GM21447 (cell line): ENCODE results near the gene MT1F.
A peak's percentile ranks its signal among the peaks of the same experiment; 100 is the strongest.

ENCODE experiments used
- ATAC-seq: cut with Tn5 transposase; IDR thresholded peaks from one replicate; pipeline ENCODE4 v1.9.1; 2021; ENCODE audit not compliant: unreplicated experiment

Gene MT1F

DNA sequence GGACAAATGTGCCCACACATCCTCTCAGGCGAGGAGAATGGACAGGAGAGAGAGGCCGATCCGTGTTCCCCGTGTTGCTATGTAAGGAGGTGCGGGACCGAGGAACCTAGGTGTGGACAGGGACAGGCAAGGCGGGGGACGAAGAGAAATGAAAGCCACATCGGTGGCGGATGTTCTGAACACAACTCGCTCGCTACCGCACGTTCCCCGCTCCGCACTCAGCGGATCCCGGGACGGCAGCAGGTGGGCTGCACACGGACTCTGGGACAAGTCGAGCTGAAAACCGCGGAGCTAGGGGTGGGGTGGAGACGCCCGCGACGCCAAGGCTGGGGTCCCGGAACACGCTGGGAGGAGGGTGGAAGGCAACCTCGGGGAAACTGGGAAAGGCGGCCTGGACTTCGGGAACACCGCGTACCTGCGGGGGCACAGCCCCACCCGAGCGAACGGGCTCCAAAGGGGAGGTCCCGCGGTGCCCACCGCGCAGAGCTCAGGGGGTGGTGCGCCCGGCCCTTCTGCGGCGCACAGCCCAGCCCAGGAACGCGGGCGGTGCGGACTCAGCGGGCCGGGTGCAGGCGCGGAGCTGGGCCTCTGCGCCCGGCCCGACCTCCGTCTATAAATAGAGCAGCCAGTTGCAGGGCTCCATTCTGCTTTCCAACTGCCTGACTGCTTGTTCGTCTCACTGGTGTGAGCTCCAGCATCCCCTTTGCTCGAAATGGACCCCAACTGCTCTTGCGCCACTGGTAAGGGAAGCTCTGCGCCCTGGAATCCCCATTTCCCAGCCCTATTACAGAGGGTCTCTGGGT is 32.4 kb upstream of the MT1F start, which contains the start of gene MT1E:
Gene MT1E (plus strand): TSS at position 642 of the 803 bp plus-strand sequence. CDS start 71 bp downstream, at position 713.
- no peak for ATAC-seq

DNA sequence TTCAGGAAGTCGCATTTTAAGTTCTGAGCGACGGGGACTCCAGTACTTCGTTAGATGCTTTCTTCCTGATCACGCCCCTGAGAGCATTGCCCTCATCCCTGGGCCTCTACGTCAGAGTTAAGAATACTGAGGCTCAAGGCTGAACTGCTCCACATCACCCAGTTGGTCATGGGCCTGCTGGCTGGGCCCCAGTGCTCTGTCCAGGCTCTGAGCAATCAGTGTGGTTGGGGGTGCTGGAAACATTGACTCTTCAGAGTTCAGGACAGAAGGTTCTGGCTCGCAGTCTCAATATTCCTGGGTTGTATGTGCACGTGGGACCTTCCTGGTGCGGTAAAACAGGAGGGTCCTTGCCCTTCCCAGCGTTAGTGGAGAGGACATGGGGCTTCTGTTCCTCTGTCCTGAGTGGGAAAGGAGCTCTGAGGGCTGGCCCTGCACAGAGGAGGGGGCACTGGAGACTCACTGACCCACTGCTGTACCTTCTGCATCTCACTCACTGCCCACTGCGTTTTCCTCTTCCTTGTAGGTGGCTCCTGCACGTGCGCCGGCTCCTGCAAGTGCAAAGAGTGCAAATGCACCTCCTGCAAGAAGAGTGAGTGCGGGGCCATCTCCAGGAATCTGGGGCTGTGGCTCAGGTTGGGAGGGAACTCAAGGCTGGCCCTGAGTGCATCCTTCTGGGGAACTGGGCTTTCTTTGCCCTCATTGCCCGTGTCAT is 31.7 kb upstream of the MT1F start:
- ATAC-seq, result no peak

DNA sequence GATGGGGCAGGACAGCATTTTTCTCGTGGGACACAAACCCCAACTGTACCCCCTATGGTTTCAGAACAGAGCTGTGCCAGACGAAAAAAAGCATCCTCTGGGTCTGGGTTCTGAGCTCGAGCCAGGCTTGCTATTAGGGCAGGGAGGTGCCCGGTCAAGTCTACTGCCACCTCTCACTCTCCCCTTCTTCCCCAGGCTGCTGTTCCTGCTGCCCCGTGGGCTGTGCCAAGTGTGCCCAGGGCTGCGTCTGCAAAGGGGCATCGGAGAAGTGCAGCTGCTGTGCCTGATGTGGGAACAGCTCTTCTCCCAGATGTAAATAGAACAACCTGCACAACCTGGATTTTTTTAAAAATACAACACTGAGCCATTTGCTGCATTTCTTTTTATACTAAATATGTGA is 31.1 kb upstream of the MT1F start:
- no peak for ATAC-seq

DNA sequence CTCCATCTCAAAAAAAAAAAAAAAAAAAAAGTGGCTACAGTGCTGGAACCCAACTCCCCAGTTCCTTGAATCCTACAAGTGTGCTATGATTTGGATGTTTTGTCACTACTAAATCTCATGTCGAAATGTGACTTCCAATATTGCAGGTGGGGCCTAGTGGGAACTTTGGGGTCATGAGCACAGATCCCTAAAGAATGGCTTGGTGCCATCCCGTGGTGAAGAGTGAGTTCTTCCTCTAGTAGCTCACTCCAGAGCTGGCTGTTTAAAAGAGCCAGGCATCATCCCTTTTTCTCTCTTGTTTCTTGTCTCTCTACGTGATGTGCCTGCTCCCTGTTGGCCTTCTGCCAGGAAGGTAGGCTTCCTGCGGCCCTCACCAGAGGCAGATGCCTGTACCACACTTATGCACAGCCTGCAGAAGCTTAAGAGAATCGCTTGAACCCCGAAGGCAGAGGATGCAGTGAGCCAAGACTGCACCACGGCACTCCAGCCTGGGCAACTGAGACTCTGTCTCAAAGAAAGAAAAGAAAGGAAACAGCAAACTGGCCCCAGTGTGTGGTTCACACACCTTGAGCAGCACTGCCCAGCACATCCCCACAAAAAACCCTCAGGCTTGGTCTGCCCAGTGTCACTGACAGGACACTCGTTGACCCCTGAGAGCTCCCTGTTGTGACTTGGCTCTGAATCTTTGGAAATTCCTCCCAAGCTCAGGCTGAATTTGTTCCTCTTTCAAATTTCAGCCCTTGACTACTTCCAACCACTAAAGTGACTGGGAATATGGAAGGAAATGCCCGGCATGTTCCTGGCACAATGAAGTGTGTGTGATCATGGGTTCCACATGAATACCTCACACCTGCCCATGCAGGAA is 29.0 kb upstream of the MT1F start:
- ATAC-seq, result no peak

DNA sequence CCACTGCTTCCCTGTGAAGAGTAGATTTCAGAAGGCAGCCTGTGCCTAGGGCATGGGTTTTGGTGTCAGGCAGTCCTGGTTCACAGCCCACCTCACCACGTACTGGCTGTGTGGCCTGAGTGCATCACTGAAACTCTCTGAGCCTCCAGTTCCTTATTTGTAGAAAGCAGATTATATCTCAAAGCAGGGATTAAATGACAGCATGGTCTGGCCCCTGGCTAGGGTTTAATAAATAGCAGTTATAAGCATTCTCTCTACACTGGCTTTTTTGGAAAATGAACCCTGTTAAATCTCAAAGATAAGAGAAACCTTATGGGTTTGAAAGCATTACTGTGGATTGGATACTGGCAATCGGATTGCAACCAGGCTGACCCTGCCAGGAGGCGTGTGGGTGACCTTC is 28.2 kb upstream of the MT1F start:
- ATAC-seq, result no peak

DNA sequence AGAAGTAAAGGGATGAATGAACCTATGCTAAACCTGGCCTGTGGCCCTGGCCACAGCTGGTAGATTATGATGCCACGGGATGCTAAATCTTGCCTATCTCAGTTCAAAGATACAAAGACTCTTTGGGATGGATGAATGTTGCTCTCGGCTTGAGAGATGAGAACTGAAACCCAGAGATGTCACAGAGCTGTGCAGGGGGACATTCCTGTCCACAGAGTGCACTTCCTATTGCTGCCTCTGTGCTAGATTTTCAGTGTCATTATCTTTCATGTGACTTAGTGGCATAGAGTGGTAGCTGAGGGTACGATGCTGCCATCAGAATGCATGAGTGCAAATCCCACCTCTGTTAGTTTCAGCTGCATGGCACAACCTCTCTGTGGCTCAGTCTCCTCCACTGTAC is 27.6 kb upstream of the MT1F start:
- ATAC-seq, result peak; percentile 82

DNA sequence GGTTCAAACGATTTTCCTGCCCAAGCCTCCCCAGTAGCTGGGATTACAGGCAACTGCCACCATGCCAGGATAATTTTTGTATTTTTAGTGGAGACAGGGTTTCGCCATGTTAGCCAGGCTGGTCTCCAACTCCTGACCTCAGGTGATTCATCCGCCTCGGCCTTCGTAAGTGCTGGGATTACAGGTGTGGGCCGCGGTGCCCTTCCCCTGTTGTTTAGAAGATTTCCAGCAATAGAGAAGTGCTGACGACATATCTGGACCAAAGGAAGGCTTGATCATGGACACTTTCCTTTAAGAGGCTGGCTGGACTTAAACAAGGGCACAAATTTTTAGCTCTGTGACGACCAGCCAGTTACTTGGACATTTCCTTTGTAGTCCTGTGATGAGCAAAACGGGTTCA is 26.6 kb upstream of the MT1F start:
- ATAC-seq, result no peak

DNA sequence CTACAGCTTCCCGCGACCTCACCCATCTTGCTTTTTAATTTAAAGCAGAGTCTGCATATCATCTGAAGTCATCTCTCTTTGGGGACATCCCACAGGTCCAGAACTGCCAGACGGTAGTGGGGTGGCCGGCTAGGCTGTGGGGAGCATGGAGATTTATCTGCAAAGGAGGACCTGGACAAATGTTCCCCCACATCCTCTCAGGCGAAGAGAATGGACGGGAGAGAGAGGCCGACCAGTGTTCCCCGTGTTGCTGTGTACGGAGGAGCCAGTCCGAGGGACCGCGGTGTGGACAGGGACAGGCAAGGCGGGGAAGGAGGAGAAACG is 26.0 kb upstream of the MT1F start:
- no peak for ATAC-seq

DNA sequence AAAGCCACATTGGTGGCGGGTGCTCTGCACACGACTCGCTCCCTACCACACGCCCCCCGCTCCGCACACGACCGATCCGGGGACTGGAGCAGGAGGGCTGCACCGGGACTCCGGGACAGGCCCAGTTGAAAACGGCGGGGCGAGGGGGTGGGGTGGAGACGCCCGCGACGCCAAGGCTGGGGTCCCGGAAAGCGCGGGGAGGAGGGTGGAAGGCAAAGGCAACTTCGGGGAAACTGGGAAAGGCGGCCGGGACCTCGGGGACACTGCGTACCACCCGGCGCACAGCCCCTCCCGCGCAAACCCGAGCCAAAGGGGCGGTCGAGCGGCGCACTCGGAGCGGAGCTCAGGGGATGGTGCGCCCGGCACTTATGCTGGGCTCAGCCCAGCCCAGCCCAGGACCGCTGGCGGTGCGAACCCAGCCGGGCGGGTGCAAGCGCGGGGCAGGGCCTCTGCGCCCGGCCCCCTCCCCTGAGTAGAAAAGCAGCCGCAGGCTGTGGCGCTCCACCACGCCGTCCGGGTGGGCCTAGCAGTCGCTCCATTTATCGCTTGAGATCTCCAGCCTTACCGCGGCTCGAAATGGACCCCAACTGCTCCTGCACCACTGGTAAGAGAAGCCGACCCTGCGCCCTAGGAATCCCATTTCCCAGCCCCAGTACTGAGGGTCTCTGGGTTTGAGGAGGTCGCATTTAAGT is 25.5 kb upstream of the MT1F start, which contains the start of gene MT1M:
Gene MT1M (plus strand): TSS at position 504 of the 692 bp plus-strand sequence. CDS start 73 bp downstream, at position 577.
- ATAC-seq, result no peak

DNA sequence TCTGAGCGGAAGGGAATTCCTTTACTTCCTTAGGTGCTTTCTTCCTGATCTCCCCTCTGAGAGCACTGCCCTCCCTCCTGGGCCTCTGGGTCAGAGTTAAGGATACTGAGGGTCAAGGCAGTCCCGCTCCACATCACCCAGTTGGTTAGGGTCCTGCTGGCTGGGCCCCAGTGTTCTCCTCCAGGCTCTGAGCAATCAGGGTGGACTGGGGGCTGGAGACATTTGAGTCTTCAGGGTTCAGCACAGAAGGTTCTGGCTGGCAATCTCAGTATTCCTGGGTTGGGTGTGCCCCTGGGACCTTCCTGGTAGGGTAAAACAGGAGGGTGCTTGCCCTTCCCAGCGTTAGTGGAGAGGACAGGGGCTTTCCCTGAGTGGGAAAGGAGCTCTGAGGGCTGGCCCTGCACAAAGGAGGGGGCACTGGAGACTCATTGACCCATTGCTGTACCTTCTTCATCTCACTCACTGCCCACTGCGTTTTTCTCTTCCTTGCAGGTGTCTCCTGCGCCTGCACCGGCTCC is 24.9 kb upstream of the MT1F start:
- no peak for ATAC-seq

DNA sequence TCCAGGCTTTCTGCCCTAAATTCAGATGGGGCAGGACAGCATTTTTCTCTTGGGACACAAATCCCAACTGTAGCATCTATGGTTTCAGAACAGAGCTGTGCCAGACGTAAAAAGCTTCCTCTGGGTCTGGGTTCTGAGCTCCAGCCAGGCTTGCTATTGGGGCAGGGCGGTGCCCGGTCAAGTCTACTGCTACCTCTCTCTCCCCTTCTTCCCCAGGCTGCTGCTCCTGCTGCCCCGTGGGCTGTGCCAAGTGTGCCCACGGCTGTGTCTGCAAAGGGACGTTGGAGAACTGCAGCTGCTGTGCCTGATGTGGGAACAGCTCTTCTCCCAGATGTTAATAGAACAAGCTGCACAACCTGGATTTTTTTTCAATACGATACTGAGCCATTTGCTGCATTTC is 24.2 kb upstream of the MT1F start:
- no peak for ATAC-seq

DNA sequence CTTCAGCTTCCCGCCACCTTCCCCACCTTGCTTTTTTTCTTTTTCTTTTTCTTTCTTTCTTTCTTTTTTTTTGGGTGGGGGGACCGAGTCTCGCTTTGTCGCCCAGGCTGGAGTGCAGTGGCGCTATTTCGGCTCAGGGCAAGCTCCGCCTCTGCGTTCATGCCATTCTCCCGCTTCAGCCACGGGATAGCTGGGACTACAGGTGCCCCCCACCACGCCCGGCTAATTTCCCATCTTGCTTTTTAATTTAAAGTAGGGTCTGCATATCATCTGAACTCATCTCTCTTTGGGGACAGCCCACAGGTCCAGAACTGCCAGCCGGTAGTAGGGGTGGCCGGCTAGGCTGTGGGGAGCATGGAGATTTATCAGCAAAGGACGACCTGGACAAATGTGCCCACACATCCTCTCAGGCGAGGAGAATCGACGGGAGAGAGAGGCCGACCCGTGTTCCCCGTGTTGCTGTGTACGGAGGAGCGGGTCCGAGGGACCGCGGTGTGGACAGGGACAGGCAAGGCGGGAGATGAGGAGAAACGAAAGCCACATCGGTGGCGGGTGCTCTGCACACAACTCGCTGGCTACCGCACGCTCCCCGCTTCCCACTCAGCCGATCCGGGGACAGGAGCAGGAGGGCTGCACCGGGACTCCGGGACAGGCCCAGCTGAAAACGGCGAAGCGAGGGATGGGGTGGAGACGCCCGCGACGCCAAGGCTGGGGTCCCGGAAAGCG is 22.9 kb upstream of the MT1F start:
- no peak for ATAC-seq

DNA sequence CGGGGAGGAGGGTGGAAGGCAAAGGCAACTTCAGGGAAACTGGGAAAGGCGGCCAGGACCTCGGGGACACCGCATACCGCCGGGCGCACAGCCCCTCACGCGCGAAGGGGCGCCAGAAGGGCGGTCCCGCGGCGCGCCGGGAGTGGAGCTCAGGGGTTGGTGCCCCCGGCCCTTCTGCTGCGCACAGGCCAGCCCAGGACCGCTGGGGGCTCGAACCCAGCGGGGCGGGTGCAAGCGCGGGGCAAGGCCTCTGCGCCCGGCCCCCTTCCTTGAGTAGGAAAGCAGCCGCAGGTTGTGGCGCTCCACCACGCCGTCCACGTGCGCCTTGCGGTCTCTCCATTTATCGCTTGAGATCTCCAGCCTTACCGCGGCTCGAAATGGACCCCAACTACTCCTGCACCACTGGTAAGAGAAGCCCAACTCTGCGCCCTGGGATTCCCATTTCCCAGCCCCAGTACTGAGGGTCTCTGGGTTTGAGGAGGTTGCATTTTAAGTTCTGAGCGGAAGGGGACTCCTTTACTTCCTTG is 22.3 kb upstream of the MT1F start:
- no peak for ATAC-seq

DNA sequence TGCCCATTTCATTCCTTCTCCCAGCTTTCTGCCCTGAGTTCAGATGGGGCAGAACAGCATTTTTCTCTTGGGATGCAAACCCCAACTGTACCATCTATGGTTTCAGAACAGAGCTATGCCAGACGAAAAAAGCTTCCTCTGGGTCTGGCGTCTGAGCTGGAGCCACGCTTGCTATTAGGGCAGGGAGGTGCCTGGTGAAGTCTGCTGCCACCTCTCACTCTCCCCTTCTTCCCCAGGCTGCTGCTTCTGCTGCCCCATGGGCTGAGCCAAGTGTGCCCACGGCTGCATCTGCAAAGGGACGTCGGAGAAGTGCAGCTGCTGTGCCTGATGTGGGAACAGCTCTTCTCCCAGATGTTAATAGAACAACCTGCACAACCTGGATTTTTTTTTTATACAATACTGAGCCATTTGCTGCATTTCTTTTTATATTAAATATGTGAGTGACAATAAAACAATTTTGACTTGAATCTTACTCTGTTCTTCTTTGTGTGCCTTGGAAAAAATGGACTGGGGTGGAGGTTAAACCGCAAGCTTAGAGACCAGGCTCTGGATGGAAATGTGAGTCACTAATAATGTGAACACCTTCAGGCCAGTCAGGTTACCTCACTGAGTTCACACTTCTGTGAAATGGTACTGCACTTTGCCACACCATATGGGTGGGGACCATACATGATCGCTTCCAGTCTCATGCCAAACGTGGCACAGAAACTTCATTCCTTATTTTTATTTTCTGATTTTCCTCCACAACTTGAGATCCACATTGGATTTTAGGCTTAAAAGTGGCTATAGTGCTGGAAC is 20.9 kb upstream of the MT1F start:
- ATAC-seq, result no peak

DNA sequence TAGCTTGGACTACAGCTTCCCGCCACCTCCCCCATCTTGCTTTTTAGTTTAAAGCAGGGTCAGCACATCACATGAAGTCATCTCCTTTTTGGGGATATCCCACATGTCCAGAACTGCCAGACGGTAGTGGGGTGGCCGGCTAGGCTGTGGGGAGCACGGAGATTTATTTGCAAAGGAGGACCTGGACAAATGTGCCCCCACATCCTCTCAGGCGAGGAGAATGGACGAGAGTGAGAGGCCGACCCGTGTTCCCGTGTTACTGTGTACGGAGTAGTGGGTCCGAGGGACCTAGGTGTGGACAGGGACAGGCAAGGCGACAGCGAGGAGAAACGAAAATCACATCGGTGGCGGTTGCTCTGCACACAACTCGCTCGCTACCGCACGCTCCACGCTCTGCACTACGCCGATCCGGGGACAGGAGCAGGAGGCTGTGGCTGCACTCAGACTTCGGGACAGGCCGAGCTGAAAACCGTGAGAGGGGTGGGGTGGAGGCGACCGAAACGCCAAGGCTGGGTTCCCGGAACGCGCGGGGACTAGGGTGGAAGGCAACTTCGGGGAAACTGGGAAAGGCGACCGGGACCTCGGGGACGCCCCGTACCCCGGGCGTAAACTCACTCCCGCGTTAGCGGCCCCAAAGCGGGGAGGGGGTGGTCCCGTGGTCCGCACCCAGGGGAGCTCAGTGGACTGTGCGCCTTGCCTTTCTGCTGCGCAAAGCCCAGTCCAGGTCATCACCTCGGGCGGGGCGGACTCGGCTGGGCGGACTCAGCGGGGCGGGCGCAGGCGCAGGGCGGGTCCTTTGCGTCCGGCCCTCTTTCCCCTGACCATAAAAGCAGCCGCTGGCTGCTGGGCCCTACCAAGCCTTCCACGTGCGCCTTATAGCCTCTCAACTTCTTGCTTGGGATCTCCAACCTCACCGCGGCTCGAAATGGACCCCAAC is 19.7 kb upstream of the MT1F start, which contains the start of gene MT1A:
Gene MT1A (plus strand): TSS at position 853 of the 937 bp plus-strand sequence. CDS start 73 bp downstream, at position 926.
- no peak for ATAC-seq

DNA sequence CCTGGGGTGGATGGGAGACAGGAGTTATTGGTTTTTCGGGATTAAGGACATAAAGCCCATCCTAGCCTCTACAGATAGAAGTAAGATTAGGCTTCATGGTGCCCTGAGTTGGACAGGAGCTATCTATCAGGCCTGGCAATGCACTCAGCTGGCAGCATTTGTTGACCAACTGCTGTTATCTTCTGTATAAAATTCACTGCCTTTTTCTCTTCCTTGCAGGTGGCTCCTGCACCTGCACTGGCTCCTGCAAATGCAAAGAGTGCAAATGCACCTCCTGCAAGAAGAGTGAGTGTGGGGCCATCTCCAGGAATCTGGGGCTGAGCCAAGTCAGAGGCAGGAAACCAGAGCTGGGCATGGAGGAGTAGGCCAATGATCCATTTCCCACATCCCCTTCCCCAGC is 18.7 kb upstream of the MT1F start:
- ATAC-seq, result no peak

DNA sequence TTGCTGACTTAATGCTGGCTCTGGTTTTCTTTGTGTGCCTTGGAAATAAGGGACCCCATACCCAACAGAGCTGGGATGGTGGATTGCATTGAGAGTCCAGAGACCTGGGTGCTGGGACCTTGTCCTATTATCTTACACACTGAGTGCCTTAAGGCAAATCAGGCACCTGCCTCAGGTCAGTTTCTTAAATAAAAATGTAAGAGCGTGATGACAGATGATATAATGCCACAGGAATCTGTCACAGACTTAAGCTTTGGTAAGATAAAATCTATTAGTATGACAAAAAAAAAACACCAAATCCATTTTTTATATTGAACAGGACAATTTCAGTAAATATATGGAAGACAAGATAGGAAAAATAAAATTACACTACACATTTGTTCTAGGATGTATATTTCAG is 17.7 kb upstream of the MT1F start:
- no peak for ATAC-seq

DNA sequence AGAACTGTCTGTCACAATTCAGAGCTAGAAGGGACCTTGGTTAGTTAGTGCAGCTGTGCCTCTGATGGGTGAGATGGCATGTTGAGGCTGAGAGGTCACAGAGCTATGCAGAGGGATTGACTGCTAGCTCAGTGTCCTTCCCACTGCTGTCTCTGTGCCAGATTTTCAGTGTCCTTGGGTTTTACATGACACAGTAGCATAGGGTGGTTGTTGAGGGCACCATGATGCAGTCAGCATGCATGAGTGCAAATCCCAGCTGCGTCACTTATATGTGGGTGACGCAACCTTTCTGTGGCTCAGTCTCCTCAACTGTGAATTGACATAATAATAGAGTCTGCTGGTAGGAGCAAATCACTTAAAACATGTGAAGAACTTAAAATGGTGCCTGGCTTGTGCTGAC is 16.6 kb upstream of the MT1F start:
- ATAC-seq, result no peak
